ENCODE results near the gene DAPK3. TPM values are rescaled to one million over a fixed set of nuclear protein-coding genes. Genes with fewer than 3 reads are reported as not detected.
A peak's percentile ranks its signal among the peaks of the same experiment; 100 is the strongest.

Gene DAPK3
- 96.8 TPM for polyA plus RNA-seq (2013, experiment 1 of 2)
- 100 TPM for polyA plus RNA-seq (2013, experiment 2 of 2)

GRCh38 chr19:3970808-3971598, at the start of gene DAPK3:
Gene DAPK3, minus strand, starts transcription at chr19:3971099. Its CDS starts 1,364 bp downstream, at chr19:3969735.
- Histone ChIP-seq H3K79me2 (ENCODE audit: control insufficient read depth, insufficient read depth, low read length) (peaks cover 35% of the 10 kb centered on the region), H2BK120ac (ENCODE audit: low read depth, low read length) (peak within 1 kb of the TSS; percentile 23), H3K27me3 (ENCODE audit: insufficient read depth, low read length, poor library complexity) (no peaks in the 10 kb centered on the region), H2AK5ac (ENCODE audit: low read length) (no peak within 1 kb of the TSS), H3K36me3 (ENCODE audit: control insufficient read depth, insufficient read depth, low read length) (peaks cover 10% of the 10 kb centered on the region), H3K56ac (ENCODE audit: low read length) (peak within 1 kb of the TSS; percentile 96), H3K9ac (ENCODE audit: low read length) (peak within 1 kb of the TSS; percentile 80), H3K18ac (ENCODE audit: low read length) (peak within 1 kb of the TSS; percentile 92), H3K27ac (ENCODE audit: low read depth, low read length) (peak within 1 kb of the TSS; percentile 88), H3K23ac (ENCODE audit: low read length) (no peak within 1 kb of the TSS), H4K8ac (ENCODE audit: low read depth, low read length) (no peak within 1 kb of the TSS), H2BK15ac (replicated peaks; ENCODE audit: low read depth) (no peak within 1 kb of the TSS), H3K4me1 (ENCODE audit: control insufficient read depth, low read depth, low read length) (peaks cover 4% of the 10 kb centered on the region), H3K4ac (ENCODE audit: low read depth, low read length) (peak within 1 kb of the TSS; percentile 74), H3K4me2 (ENCODE audit: low read length) (peak within 1 kb of the TSS; percentile 99), H2BK5ac (ENCODE audit: low read length) (peak within 1 kb of the TSS; percentile 35), H4K5ac (ENCODE audit: low read length) (no peak within 1 kb of the TSS), H3K4me3 (ENCODE audit: low read length) (peak within 1 kb of the TSS; percentile 75), H3K79me1 (ENCODE audit: low read length) (peaks cover 14% of the 10 kb centered on the region)
- peak; percentile 100 for DNase-seq
- WGBS (ENCODE audit: extremely low coverage, insufficient coverage, low lambda C conversion rate) = no CpG with 5 or more reads among the region's 73 CpGs

GRCh38 chr19:4019578-4019977, 48.7 kb upstream of the DAPK3 start:
- Histone ChIP-seq H2AK5ac (ENCODE audit: low read length) (no peak overlapping the region), H3K79me2 (ENCODE audit: control insufficient read depth, insufficient read depth, low read length) (peaks cover 11% of the 10 kb centered on the region), H2BK120ac (ENCODE audit: low read depth, low read length) (no peak overlapping the region), H3K4me3 (ENCODE audit: low read length) (no peak overlapping the region), H2BK15ac (replicated peaks; ENCODE audit: low read depth) (no peak overlapping the region), H3K79me1 (ENCODE audit: low read length) (peaks cover 12% of the 10 kb centered on the region), H3K36me3 (ENCODE audit: control insufficient read depth, insufficient read depth, low read length) (no peaks in the 10 kb centered on the region), H3K56ac (ENCODE audit: low read length) (no peak overlapping the region), H3K27me3 (ENCODE audit: insufficient read depth, low read length, poor library complexity) (no peaks in the 10 kb centered on the region), H3K23ac (ENCODE audit: low read length) (no peak overlapping the region), H3K18ac (ENCODE audit: low read length) (no peak overlapping the region), H3K4me2 (ENCODE audit: low read length) (no peak overlapping the region), H3K9ac (ENCODE audit: low read length) (no peak overlapping the region), H3K27ac (ENCODE audit: low read depth, low read length) (no peak overlapping the region), H2BK5ac (ENCODE audit: low read length) (no peak overlapping the region), H3K4me1 (ENCODE audit: control insufficient read depth, low read depth, low read length) (no peaks in the 10 kb centered on the region), H4K5ac (ENCODE audit: low read length) (no peak overlapping the region), H3K4ac (ENCODE audit: low read depth, low read length) (no peak overlapping the region), H4K8ac (ENCODE audit: low read depth, low read length) (no peak overlapping the region)
- DNase-seq = no peak
- WGBS (ENCODE audit: extremely low coverage, insufficient coverage, low lambda C conversion rate) = no CpG with 5 or more reads among the region's 17 CpGs

GRCh38 chr19:4018775-4019504, 48.0 kb upstream of the DAPK3 start:
- no CpG with 5 or more reads among the region's 19 CpGs for WGBS (ENCODE audit: extremely low coverage, insufficient coverage, low lambda C conversion rate)
- Histone ChIP-seq H3K4ac (ENCODE audit: low read depth, low read length) (no peak overlapping the region), H3K4me3 (ENCODE audit: low read length) (no peak overlapping the region), H3K27me3 (ENCODE audit: insufficient read depth, low read length, poor library complexity) (no peaks in the 10 kb centered on the region), H4K8ac (ENCODE audit: low read depth, low read length) (no peak overlapping the region), H3K79me2 (ENCODE audit: control insufficient read depth, insufficient read depth, low read length) (peaks cover 11% of the 10 kb centered on the region), H3K79me1 (ENCODE audit: low read length) (peaks cover 15% of the 10 kb centered on the region), H3K36me3 (ENCODE audit: control insufficient read depth, insufficient read depth, low read length) (no peaks in the 10 kb centered on the region), H2AK5ac (ENCODE audit: low read length) (no peak overlapping the region), H3K4me2 (ENCODE audit: low read length) (no peak overlapping the region), H2BK120ac (ENCODE audit: low read depth, low read length) (no peak overlapping the region), H3K18ac (ENCODE audit: low read length) (no peak overlapping the region), H3K4me1 (ENCODE audit: control insufficient read depth, low read depth, low read length) (no peaks in the 10 kb centered on the region), H4K5ac (ENCODE audit: low read length) (no peak overlapping the region), H3K56ac (ENCODE audit: low read length) (no peak overlapping the region), H3K27ac (ENCODE audit: low read depth, low read length) (no peak overlapping the region), H2BK5ac (ENCODE audit: low read length) (no peak overlapping the region), H3K9ac (ENCODE audit: low read length) (no peak overlapping the region), H3K23ac (ENCODE audit: low read length) (no peak overlapping the region), H2BK15ac (replicated peaks; ENCODE audit: low read depth) (no peak overlapping the region)
- DNase-seq = no peak

- H3K27ac ChIP-seq (ENCODE audit: low read depth, low read length) = no peak overlapping the region
- H3K79me2 ChIP-seq (ENCODE audit: control insufficient read depth, insufficient read depth, low read length) = peaks cover 11% of the 10 kb centered on the region
- H3K4me2 ChIP-seq (ENCODE audit: low read length) = no peak overlapping the region
- no peak for DNase-seq
- H3K18ac ChIP-seq (ENCODE audit: low read length) = no peak overlapping the region
- H2BK15ac ChIP-seq (replicated peaks; ENCODE audit: low read depth) = no peak overlapping the region
- peaks cover 2% of the 10 kb centered on the region for H3K36me3 ChIP-seq (ENCODE audit: control insufficient read depth, insufficient read depth, low read length)
- H3K79me1 ChIP-seq (ENCODE audit: low read length) = peaks cover 13% of the 10 kb centered on the region
- no peak overlapping the region for H2BK120ac ChIP-seq (ENCODE audit: low read depth, low read length)
- no peak overlapping the region for H2BK5ac ChIP-seq (ENCODE audit: low read length)
- H3K56ac ChIP-seq (ENCODE audit: low read length) = no peak overlapping the region
- H3K4ac ChIP-seq (ENCODE audit: low read depth, low read length) = no peak overlapping the region
- no CpG with 5 or more reads among the region's 22 CpGs for WGBS (ENCODE audit: extremely low coverage, insufficient coverage, low lambda C conversion rate)
- no peak overlapping the region for H3K4me3 ChIP-seq (ENCODE audit: low read length)
- H3K4me1 ChIP-seq (ENCODE audit: control insufficient read depth, low read depth, low read length) = no peaks in the 10 kb centered on the region
- H4K8ac ChIP-seq (ENCODE audit: low read depth, low read length) = no peak overlapping the region
- no peaks in the 10 kb centered on the region for H3K27me3 ChIP-seq (ENCODE audit: insufficient read depth, low read length, poor library complexity)
- no peak overlapping the region for H3K9ac ChIP-seq (ENCODE audit: low read length)
- H2AK5ac ChIP-seq (ENCODE audit: low read length) = no peak overlapping the region
- H4K5ac ChIP-seq (ENCODE audit: low read length) = no peak overlapping the region
- no peak overlapping the region for H3K23ac ChIP-seq (ENCODE audit: low read length)
Measured at GRCh38 chr19:4018140-4018613, 47.3 kb upstream of the DAPK3 start.

- Histone ChIP-seq H3K27ac (ENCODE audit: low read depth, low read length) (no peak overlapping the region), H2AK5ac (ENCODE audit: low read length) (no peak overlapping the region), H3K9ac (ENCODE audit: low read length) (no peak overlapping the region), H2BK120ac (ENCODE audit: low read depth, low read length) (no peak overlapping the region), H3K36me3 (ENCODE audit: control insufficient read depth, insufficient read depth, low read length) (peaks cover 2% of the 10 kb centered on the region), H4K5ac (ENCODE audit: low read length) (no peak overlapping the region), H3K27me3 (ENCODE audit: insufficient read depth, low read length, poor library complexity) (no peaks in the 10 kb centered on the region), H3K4me3 (ENCODE audit: low read length) (no peak overlapping the region), H3K4me2 (ENCODE audit: low read length) (no peak overlapping the region), H3K56ac (ENCODE audit: low read length) (no peak overlapping the region), H2BK5ac (ENCODE audit: low read length) (no peak overlapping the region), H3K4ac (ENCODE audit: low read depth, low read length) (no peak overlapping the region), H3K18ac (ENCODE audit: low read length) (no peak overlapping the region), H3K4me1 (ENCODE audit: control insufficient read depth, low read depth, low read length) (no peaks in the 10 kb centered on the region), H3K23ac (ENCODE audit: low read length) (no peak overlapping the region), H3K79me1 (ENCODE audit: low read length) (peaks cover 13% of the 10 kb centered on the region), H2BK15ac (replicated peaks; ENCODE audit: low read depth) (no peak overlapping the region), H4K8ac (ENCODE audit: low read depth, low read length) (no peak overlapping the region), H3K79me2 (ENCODE audit: control insufficient read depth, insufficient read depth, low read length) (peaks cover 11% of the 10 kb centered on the region)
- no CpG with 5 or more reads among the region's 15 CpGs for whole genome bisulfite sequencing (ENCODE audit: extremely low coverage, insufficient coverage, low lambda C conversion rate)
- DNase-seq = no peak
Measured at GRCh38 chr19:4016903-4017638, 46.2 kb upstream of the DAPK3 start.

All from mesendoderm (in vitro differentiated cells).